HG02798 (cell line): ENCODE results near the gene SYT6.

Experiments
- ATAC-seq: cut with Tn5 transposase; IDR thresholded peaks from one replicate; pipeline ENCODE4 v1.9.1; 2021; ENCODE audit warnings: mild to moderate bottlenecking; ENCODE audit not compliant: unreplicated experiment, poor library complexity

SYT6 gene

DNA sequence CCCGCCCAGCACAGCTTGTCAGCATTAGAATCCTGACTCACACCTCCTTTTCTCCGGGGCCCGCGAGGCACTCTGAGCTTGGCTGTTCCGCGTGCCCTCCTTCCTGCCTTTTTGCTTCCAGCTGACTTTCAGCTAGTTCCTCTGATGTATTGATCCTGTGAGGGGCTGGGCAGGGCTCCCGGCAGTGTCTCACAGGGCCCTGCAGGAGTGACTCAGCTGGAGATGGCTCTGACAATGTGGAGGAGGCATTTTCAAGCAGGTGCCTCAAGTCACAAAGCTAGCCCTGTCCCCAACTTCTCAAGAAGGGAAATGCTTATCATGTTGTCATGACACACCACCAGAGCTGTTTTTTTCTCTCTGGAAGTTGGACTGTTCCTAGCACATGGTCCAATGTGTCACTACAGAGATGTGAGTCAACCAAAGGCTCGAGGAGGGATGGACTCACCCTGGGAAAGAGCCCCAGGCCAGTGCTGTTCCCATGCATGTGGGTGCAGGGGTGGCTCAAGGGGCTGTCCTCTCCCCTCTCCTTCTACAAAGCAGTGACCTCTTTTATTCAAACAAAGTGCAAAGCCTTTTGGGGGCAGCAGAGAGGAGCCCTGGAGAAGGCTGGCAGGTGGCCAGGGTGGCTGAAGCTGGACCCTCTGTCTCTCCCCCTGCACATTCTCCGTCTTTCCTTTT is 30.6 kb downstream of the SYT6 start:
- no peak for ATAC-seq

DNA sequence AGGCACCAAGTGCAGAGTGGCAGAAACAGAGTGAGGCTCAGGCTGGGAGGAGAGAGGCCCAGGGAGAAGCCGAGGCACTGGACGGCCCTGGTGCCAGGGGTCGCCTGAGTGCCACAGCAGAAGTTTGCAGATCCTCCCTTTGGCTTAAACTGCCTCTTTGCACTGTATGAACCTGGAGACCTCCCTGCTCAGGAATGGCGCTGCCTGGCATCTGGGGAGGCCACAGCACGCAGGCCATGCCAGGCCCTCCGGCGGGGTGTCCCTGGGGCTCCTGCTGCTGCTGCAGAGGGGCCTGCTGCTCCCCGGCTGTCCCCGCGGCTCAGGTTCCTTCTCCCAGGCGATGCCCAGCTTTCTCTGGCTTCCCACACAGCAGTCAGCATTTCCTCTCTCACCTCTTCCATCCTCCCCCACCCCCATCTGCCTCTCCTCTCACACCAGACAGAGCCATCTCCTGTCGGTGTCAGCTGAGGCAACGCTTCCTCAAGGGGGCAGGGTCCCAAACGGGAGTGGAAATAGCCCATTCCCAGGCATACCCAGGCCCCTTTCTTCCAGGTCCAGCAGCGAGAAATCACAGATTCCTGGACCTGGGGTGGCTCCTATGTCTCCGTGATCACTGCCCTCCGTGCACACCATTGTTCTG is 35.2 kb downstream of the SYT6 start:
- ATAC-seq: no peak

DNA sequence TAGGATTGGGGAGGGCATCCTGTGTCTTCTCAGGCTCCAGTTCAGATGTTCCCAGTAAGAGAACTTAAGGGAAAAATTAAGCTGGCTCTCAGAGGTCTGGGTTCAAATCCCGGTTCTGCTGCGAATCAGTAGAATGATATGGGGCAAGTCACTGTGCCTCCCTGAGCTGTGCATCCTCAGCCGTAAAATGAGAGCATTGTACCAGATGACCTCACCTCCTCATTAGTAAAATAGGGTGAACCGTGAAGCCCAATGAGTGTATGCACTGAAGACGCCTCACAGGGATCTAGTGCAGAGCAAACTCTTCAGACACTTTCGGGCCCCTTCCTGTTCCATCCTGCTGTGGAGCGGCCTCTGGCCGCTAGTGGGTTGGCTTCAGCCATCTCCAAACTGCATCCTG is 36.0 kb downstream of the SYT6 start:
- ATAC-seq: no peak

DNA sequence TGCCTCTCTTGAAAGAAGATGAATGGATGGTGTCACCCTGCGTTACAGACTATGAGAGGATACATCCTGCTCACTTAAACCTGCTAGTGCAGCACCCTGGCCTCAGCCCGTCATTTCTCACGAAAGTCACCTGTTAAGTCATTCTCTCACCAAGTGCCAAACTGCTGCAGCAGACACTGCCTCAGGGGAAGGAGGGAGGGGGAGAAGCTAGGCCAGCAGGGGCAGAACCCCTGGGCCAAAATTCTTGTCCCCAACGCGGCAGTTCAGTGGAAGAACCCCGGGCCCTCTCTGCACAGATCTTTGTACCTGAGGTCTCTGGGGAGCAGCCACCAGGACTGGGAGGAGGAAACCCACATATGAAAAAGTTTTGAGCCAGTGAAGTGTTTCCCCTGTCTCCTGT is 37.6 kb downstream of the SYT6 start:
- ATAC-seq: no peak

DNA sequence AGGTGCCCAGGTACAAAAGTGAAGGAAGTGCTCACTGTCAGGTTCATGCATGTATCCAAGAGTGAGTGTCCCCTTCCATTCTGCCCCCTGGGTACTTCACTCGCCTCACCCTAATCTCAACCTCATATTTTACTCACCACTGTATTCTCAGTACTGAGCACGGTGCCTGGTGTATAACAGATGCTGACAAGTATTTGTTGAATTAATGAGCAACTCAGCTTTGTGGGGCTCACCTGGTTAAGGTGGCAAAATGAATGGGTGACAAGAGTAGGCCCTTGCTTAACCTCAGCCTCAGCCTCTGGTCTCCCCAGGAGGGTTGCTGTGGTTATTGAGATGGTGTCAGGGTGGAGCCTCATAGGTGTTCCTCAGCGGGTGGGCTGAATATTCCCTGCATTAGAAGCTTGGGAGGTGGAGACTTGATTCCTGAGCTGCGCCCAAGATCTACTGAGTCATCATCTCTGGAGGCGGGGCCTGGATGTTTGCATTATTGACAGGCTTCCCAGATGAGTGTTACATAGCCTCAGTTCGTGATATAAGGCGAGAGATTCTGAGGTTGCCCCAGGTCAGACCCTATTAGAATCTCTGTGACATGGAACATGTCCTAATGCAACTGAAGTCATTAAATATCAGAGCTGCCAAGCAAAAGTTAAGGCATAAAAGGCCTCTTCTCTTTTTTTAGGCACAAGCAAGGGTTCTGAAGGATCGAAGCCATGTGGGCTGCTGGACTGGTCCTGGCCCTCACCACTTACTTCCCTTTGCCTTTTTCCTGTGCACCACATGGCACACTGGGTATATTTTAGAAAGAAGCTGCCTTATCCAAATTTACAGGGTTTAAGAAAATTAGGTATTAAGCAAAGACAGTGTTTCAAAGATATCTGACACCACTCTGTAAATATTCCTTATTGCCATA is 39.2 kb downstream of the SYT6 start:
- ATAC-seq: no peak

DNA sequence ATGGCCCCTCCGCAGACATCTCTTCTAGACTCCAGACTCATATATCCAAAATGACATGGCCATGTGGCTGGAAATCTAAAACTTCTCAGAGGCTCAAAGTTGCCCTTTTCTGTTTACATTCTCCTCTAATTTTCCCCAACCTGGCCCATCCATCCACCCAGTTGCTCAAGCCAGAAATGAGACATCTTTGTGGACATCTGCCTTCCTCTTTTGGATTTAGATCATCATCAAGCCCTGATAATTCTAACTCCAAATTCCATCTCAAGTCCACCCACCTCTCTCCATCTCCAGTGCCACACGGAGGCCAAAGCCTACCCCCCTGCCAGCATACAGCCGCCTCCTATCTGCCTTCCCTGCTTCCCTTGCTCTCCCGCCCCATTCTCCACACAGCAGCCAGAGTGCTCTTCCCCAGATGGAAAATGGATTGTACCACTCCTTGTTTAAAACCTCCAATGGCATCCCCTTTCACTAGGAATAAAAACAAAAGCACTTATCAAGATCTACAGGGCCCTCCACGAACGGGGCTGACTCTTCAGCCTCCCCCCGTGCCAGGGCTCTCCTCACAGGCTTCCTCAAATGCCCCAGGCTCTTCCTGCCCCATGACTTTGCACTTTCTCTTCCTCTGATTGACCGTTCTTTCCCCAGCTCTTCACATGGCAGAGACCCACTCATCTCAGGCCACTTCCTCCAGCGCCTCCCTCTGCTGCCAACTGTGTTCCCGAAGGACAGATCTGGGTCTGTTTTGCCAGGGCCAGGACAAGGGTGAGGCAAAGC is 40.1 kb downstream of the SYT6 start:
- ATAC-seq: no peak

DNA sequence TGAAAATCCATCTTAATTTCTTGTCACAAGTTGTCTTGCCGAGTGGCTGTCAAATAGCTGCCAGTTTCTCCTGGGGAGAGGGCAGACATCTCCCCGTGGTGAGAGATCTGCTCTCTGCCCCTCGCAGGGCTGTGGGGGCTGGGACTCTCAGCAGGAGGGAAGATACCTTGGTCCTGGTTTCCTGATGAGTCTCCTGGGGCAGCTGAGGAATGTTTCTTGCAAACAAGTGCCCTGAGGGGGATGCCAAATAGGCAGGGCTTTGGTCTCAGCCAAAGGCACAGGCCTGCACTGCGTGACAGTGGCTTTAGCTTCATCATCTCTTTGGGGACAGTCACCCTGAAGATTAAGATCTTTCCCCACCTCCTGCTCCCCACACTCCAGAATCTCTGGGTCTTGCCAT is 40.9 kb downstream of the SYT6 start:
- no peak for ATAC-seq

DNA sequence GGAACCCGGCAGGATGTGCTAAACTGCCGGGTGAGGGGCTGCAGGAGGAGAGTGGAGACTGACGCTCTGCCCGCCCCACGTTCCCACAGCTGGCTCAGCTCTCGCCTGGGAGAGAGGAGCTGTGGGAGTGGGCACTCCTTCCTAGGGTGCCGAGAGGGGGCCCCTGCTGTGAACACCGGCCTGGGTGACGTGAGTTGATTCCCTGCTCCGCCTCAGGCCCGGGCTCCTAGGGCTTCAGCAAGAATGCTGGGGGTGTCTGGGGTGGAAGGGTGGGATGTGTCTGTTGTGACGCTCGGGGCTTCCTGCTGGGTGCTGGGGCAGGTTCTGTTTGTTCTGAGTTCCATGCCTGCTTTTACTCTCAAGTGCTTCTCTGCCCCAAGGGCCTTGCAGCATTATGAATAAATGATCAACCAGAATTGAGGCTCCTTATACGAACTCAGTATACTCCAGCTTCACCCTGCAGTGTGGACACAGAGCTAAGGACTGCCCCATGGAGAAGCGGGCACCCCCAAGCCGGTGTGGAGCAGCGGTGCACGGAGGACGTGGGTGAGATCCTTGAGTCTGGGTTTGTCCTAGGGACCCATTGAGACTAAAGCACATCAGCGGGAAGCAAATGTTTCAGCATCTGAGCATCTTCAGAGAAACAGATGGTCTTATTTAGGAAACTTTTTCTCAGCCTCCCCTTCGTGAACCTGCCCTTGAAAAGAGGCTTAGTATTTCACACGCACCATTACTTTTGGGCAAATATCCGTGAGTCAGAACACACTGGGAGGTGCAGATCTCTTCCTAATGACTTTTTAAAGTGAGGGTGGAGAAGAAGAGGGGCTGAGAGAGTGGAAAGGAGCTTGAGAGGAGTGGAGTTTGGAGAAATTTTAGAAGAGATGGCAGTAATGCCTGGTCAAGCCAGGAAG is 41.7 kb downstream of the SYT6 start:
- ATAC-seq: no peak

DNA sequence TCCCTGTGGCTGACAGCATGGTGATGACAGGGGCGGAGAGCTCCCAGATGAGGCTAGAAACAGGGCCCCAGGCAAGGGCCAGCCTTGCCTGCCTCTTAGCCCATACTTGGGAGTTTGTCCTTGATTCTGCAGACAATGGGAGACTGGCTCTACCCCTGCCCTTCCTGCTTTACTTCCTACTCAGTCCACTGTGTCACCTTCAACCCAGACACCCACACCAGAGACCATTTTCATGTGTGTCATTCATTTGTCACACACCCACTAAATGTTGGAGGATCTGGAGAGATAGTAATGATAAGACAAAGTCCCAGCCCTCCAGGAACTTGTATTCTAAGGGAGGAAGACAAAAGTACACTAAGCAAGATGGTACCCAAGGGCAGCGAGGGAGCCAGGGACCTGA is 43.7 kb downstream of the SYT6 start:
- no peak for ATAC-seq

DNA sequence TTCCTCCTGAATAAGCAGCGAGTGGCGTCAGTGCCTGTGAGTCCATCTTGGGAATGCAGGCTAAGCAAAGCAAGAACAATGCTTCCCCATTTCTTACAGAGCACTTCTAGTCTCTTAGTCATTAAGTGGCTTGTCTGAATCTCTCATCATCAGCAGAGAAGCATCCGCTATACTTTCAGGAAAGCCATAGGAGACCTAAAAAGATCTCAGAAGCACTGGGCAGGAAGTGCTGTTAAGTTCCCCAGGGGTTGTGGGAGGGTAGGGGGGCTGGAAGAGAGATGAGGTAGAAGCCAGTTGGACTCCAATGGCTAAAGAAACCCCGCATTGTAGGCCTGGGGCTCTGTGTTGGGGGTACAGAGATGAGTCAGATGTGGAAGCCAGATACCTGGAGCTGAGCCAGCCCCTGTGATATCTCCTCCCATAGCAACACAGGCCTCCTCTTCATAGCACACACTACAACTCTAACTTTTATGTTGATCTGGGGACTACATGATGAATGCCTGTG is 44.9 kb downstream of the SYT6 start:
- ATAC-seq: peak; percentile 74

DNA sequence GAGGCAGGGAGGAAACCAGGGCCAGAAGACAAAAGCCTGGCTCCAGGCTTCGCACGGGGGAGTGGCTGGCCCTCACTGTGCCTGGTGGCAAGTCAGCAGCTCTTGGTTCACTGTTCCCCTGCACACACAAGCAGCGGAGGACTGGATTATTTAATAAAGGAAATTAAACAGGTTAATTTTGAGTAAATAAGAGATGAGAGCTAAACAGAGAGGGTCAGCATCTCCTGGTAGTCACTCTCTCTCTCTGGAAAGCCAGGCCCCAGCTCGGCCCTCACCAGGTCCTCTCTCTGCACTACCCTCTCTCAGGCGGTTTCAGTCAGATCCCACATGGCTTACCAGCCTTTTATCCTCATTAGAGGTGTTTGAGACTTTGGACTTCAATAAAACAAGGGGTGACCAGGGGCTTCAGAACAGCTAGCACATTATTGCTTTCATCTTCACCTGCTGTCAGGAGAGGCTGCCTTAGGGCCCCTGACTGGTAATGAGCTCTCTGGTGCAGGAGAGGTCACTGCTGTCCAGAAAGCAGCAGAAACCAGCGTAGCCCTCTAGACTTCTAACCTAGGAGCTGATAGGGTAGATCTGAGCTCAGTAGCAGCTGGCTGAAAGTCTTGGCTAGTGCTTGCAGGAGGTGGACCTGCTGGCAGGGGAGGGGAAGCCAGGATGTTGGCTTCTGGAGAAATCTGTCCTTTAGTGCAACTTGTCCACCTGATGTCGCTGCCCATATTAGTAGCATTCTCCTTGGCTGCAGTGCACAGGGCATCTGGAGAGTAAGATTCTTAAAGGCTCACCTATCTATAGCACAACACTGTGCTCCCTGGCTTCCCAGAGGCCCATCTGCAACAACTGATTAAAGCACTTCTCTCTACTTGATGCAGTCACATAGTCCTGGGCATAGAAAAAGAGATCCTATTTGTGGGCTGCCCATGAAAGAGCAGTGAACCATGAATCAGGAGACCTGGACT is 45.9 kb downstream of the SYT6 start:
- ATAC-seq: no peak

DNA sequence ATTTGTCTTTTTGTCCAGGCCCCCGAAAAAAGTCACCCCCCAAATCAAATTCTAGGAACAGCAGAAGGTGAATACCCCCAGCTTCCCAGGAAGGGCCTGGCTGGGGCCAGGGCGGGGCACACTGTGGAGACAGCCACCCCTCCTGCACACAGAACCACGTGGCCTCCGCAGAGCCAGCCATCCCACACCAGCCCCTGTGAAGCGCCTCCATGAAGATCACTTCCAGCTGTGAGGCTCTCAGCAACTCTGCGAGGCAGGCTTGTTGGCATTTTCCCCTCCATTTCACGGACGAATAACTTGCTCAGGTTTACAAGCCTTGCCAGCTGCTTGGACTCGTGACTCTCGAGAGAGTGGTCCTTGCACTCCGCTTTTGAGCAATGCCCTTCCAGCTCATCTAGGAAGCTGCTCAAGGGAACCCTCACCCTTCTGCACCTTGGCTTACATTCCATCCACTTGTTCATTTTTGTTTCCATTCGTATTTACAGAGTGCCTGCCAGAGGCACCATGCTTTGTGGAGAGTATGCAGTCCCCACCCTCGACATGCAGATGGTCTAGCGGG is 48.2 kb downstream of the SYT6 start:
- no peak for ATAC-seq

DNA sequence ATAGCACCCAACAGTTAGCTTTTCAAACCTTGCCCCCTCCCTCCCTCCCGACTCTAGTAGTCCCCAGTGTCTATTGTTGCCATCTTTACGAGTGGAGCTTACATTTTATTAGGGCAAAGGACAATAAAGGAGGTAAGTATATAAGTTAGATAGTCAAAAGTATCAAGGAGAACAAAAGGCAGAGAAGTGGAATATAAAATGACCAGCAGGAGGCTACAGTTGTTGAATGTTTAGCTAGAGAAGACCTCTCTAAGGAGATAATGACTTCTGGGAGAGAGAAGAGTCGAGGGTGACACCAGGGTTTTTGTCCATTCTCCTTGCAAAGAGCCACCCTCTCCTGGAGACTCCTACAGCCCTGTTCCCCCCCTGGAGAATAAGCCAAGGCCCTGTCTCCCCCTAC is 48.7 kb downstream of the SYT6 start:
- ATAC-seq: no peak

DNA sequence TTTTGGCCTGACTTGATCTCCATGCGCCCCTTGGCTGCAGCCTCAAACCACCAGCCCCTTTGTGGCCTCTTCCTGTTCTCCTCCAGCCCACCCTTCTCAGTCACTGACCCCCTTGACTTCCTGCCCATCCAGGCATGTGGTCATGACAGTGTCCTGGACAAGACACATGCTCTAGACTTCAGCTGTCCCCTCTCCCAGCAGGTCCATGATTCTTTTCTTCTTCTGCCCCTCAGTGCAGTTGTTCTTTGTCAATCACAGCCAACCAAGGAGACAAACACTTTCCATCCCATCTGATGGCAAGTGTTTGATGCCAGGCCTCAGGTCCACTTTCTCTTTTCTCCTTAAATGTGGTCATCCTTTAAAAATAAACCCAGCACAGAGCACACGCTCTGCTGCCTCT is 49.7 kb downstream of the SYT6 start:
- no peak for ATAC-seq

DNA sequence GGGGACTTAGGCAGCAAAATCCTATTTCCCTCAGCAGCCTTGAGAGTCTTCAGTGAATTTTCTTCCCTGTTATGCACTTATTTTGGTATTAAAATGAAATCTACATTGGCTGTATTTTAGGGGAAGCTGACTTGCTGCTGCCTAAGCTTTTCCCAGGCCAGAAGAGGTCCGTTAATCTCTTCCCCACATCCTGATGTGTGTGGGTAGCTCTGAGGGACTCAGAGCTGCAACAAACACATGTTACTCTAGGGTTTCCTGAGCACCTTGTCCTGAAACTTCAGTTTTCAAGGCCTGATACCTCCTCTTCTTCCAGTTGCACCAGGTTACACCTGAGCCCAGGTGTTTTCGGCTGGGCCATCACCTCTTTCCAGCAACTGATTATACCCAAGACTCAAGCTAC is 51.5 kb downstream of the SYT6 start:
- no peak for ATAC-seq

DNA sequence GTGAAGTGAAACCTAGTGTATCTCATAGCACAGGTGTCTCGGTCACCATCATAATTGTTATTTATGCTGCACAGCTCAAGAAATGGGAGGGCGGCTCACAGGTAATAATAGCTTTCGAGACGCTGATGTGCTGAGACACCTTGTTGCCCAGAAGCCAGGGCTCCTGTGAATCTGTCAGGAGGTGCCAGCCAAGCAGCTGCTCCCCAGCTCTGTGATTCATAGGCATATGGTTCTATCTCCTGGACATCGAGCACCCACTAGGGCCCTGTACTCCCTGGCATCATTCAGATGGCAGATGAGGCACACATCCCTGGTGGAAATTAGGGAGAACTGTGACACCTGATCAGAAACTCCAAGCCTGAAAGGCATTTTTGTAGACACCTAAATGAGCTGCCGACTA is 53.5 kb downstream of the SYT6 start:
- no peak for ATAC-seq

DNA sequence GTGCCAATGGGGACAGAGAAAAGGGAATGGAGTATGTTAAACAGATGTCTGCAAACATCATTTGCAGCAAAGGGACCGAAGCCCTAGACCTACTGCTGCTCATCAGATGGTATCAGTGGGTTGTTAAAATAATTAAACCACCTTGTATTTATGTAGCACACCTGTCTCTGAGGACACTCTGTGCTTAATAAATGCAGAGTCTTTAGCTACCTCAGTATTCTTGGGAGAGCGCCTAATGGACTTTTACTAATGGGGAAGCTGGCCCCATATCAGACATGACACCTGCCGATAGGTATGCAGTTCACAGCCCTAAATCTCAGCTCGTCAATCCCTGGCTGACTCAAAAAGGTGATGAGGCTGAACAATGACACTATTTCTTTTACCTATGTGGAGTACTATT is 54.4 kb downstream of the SYT6 start:
- ATAC-seq: no peak

DNA sequence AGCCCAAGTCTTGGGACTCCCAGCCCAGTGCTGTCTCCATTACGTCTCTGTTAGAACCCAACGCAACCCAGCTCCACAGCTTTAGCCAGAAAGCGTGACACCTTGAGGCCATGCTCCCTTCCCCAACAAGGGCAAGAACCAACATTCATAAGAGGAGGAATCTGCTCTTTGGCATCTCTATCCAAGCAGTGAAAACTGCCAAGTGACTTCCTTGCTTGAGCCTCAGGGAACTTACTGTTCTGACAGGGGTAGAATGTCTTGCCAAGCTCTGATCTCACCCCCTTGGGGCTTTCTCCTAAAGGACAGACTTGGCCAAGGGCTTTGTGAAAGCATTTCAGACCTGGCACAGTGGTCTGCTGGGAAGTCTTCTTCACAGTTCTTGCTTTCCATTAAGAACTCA is 56.6 kb downstream of the SYT6 start:
- no peak for ATAC-seq
